ENCODE data around the gene INSIG2. TPM values are rescaled to one million over a fixed set of nuclear protein-coding genes. Genes with fewer than 3 reads are reported as not detected.
A peak's percentile ranks its signal among the peaks of the same experiment; 100 is the strongest.

Gene INSIG2
- total RNA-seq, 1 donor from 2014 or later = 27.7 TPM

DNA sequence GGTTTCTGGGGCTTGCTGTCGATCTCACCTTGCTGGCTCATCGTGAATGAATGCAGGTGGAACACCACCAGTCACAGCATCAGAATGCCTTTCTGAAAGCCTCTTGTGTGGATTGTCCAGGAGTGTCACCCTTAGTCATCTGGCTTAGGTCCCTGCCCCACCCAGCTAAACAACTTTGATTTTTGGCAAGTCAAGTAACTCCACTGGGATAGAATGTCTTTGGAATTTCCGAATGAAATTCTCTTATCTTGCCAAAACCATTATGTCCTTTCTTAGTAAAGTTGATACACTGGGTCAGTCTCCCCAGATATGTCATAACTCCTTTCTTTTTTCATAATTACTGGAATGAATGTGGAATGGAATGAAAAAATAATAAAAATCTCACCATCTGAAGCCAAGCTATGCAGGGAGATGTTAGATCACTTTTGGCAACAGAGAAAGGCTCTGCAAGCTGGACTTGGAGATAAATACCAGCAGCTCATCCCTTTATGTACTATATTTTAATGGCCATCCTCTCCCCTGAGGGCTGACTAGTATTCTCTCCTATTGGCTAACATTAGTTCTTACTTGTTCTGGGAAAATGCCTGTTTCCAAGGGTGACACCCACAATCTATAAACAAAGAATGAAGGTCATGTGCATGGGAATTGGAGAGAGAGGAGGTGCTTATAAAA is 35.4 kb downstream of the INSIG2 start:
- H3K4me3 Mint-ChIP-seq (ENCODE audit: unreplicated experiment) = no peak overlapping the region
- DNase-seq (ENCODE audit: low spot score) = no peak
- no peaks in the 10 kb centered on the region for H3K9me3 Mint-ChIP-seq (ENCODE audit: low read depth)
- peak overlapping the region; percentile 55 for H3K27ac Mint-ChIP-seq (ENCODE audit: unreplicated experiment)
- H3K36me3 Mint-ChIP-seq (ENCODE audit: low read depth) = no peaks in the 10 kb centered on the region
- TF ChIP-seq, protein P1, sequence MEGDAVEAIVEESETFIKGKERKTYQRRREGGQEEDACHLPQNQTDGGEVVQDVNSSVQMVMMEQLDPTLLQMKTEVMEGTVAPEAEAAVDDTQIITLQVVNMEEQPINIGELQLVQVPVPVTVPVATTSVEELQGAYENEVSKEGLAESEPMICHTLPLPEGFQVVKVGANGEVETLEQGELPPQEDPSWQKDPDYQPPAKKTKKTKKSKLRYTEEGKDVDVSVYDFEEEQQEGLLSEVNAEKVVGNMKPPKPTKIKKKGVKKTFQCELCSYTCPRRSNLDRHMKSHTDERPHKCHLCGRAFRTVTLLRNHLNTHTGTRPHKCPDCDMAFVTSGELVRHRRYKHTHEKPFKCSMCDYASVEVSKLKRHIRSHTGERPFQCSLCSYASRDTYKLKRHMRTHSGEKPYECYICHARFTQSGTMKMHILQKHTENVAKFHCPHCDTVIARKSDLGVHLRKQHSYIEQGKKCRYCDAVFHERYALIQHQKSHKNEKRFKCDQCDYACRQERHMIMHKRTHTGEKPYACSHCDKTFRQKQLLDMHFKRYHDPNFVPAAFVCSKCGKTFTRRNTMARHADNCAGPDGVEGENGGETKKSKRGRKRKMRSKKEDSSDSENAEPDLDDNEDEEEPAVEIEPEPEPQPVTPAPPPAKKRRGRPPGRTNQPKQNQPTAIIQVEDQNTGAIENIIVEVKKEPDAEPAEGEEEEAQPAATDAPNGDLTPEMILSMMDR (IDR thresholded peaks at IDR 0.05) = no peak
- H3K4me1 Mint-ChIP-seq (ENCODE audit: low read depth) = peaks cover 23% of the 10 kb centered on the region
- H3K27me3 Mint-ChIP-seq (ENCODE audit: low read depth) = peaks cover 14% of the 10 kb centered on the region

DNA sequence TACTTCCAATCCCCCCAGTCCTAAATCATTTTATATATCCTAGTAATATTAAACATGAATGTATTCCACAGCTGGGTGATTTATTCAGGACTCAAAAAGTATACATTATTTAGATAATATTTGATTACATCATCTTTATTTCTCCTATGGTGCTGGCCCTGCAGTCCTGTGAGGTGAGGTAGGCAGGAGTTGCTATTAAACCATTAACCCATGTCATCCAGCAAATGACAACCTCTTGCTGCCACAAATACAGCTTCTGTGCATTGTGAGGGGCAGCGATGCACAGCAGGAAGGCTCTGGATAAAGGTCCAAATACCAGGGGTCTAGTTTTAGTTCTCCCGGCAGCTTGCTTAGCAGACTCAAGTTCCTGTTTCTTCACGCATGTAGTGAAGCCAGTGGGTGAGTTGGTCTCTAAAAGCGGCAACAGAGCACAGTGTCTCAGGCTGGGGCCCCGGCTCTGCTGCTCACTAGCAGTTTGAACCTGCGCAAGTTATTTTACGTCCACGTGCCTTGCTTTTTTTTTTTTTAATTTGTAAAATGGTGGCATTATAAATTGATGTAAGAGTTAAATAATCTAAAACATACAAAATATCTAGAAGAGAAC is 36.1 kb downstream of the INSIG2 start:
- H3K27me3 Mint-ChIP-seq (ENCODE audit: low read depth) = peaks cover 14% of the 10 kb centered on the region
- TF ChIP-seq, protein P1 (IDR thresholded peaks at IDR 0.05) = no peak
- H3K4me1 Mint-ChIP-seq (ENCODE audit: low read depth) = peaks cover 23% of the 10 kb centered on the region
- no peaks in the 10 kb centered on the region for H3K9me3 Mint-ChIP-seq (ENCODE audit: low read depth)
- H3K27ac Mint-ChIP-seq (ENCODE audit: unreplicated experiment) = no peak overlapping the region
- no peaks in the 10 kb centered on the region for H3K36me3 Mint-ChIP-seq (ENCODE audit: low read depth)
- no peak for DNase-seq (ENCODE audit: low spot score)
- no peak overlapping the region for H3K4me3 Mint-ChIP-seq (ENCODE audit: unreplicated experiment)

DNA sequence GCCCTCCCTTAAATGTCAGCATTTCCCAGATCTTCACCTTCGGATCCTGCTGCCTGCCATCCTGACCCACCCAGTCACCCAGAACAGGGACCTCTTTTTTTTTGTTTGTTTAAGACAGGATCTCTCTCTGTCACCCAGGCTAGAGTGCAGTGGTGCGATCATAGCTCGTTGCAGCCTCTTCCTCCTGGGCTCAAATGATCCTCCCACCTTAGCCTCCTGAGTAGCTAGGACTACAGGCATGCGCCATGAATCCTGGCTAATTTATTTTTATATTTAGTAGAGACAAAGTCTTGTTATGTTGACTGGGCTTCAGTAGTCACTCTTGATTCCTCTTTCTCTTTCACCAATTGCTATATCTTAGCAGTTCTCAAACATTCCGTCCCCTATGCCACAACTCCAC is 39.0 kb downstream of the INSIG2 start:
- H3K4me1 Mint-ChIP-seq (ENCODE audit: low read depth) = peaks cover 22% of the 10 kb centered on the region
- DNase-seq (ENCODE audit: low spot score) = no peak
- no peak overlapping the region for H3K27ac Mint-ChIP-seq (ENCODE audit: unreplicated experiment)
- TF ChIP-seq, protein P1 (IDR thresholded peaks at IDR 0.05) = no peak
- H3K36me3 Mint-ChIP-seq (ENCODE audit: low read depth) = no peaks in the 10 kb centered on the region
- H3K27me3 Mint-ChIP-seq (ENCODE audit: low read depth) = peaks cover 14% of the 10 kb centered on the region
- H3K9me3 Mint-ChIP-seq (ENCODE audit: low read depth) = no peaks in the 10 kb centered on the region
- H3K4me3 Mint-ChIP-seq (ENCODE audit: unreplicated experiment) = no peak overlapping the region

DNA sequence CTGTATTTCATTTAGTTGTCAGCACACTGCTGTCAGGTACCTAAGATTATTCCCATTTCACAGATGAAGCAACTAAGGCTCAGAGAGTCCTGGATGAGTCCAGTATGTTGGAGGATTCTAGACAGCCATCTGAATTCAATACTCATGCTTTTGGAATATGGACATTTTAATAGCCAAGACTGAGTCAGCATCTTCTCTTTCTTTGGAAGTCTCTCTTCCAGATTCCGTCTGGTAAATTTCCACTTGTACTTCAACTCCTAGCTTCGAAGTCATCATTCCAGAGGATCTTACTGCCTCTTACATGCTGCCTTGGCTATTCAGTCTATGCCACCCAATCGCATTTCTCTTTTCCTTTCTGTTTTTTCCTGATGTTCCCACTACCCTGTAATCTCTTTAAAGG is 40.6 kb downstream of the INSIG2 start:
- H3K27ac Mint-ChIP-seq (ENCODE audit: unreplicated experiment) = no peak overlapping the region
- H3K9me3 Mint-ChIP-seq (ENCODE audit: low read depth) = no peaks in the 10 kb centered on the region
- H3K4me1 Mint-ChIP-seq (ENCODE audit: low read depth) = peaks cover 6% of the 10 kb centered on the region
- TF ChIP-seq, protein P1 (IDR thresholded peaks at IDR 0.05) = no peak
- peaks cover 14% of the 10 kb centered on the region for H3K27me3 Mint-ChIP-seq (ENCODE audit: low read depth)
- no peak for DNase-seq (ENCODE audit: low spot score)
- no peaks in the 10 kb centered on the region for H3K36me3 Mint-ChIP-seq (ENCODE audit: low read depth)
- H3K4me3 Mint-ChIP-seq (ENCODE audit: unreplicated experiment) = no peak overlapping the region

DNA sequence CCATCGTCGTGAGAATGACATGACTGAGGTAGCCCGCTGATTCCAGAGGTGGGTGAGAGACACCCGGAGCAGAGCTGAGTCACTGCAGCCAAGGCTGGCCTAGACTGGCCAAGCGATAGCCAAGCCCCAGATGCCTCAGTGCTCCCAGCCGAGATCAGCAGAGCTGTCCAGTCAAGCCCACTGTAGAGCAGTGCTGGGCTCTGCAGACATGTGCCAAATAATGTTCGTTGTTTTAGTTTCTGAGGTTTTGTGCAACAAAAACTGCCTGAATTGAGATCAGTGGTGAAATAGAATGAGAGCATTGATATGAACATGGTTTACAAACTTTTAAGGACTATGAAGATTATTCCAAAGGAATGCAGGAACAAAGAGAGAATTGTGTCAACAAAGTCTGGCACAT is 42.1 kb downstream of the INSIG2 start:
- Mint-ChIP-seq H3K27ac (ENCODE audit: unreplicated experiment) (no peak overlapping the region), H3K4me3 (ENCODE audit: unreplicated experiment) (no peak overlapping the region), H3K4me1 (ENCODE audit: low read depth) (no peaks in the 10 kb centered on the region), H3K27me3 (ENCODE audit: low read depth) (peaks cover 16% of the 10 kb centered on the region), H3K36me3 (ENCODE audit: low read depth) (no peaks in the 10 kb centered on the region), H3K9me3 (ENCODE audit: low read depth) (no peaks in the 10 kb centered on the region)
- DNase-seq (ENCODE audit: low spot score) = no peak
- TF ChIP-seq, protein P1 (IDR thresholded peaks at IDR 0.05) = no peak

All from chondrocyte (in vitro differentiated cells).